ENCODE measurements around the gene EZR.

Gene EZR

DNA sequence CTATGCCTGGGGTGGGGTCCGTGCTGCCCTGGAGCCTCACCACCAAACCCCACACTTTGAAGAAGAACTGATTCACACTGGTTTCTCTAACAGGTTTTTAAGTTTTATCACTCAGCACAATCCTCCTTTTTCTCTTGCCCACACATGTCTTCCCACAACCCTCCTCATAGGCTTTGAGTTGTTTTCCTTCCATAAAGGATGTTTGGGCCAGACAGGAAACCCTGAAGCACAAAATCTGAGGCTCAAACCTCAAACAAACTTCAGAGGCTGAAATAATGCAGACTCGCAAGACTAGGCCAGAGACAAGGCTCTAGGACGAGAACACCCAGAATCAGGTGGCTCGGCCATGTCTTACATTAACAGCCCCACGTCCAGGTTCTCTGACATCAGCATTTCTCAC lies 35.3 kb downstream of the EZR start:
- H3K9me3 ChIP-seq (ENCODE audit: control insufficient read depth, insufficient read depth, low read length): no peaks in the 10 kb centered on the region
- H3K4me3 ChIP-seq (ENCODE audit: low read length): no peak overlapping the region
- no peak overlapping the region for H3K27ac ChIP-seq (ENCODE audit: low read length)
- DNase-seq (ENCODE audit: low read depth, low spot score): no peak
- no peaks in the 10 kb centered on the region for H3K4me1 ChIP-seq (ENCODE audit: control insufficient read depth, insufficient read depth, low read length)
- no peaks in the 10 kb centered on the region for H3K27me3 ChIP-seq (ENCODE audit: control insufficient read depth, insufficient read depth, low read length)
- WGBS (ENCODE audit: insufficient coverage, insufficient read length): no CpG with 5 or more reads among the region's 5 CpGs
- H3K36me3 ChIP-seq (ENCODE audit: control insufficient read depth, insufficient read depth, low read length): peaks cover 45% of the 10 kb centered on the region

- peaks cover 45% of the 10 kb centered on the region for H3K36me3 ChIP-seq (ENCODE audit: control insufficient read depth, insufficient read depth, low read length)
- DNase-seq (ENCODE audit: low read depth, low spot score): no peak
- no peaks in the 10 kb centered on the region for H3K27me3 ChIP-seq (ENCODE audit: control insufficient read depth, insufficient read depth, low read length)
- H3K4me3 ChIP-seq (ENCODE audit: low read length): no peak overlapping the region
- no peaks in the 10 kb centered on the region for H3K4me1 ChIP-seq (ENCODE audit: control insufficient read depth, insufficient read depth, low read length)
- H3K27ac ChIP-seq (ENCODE audit: low read length): no peak overlapping the region
- WGBS (ENCODE audit: insufficient coverage, insufficient read length): no CpG with 5 or more reads among the region's 4 CpGs
- no peaks in the 10 kb centered on the region for H3K9me3 ChIP-seq (ENCODE audit: control insufficient read depth, insufficient read depth, low read length)
These were observed 36.1 kb downstream of the EZR start for GRCh38 chr6:158783167-158783450.

DNA sequence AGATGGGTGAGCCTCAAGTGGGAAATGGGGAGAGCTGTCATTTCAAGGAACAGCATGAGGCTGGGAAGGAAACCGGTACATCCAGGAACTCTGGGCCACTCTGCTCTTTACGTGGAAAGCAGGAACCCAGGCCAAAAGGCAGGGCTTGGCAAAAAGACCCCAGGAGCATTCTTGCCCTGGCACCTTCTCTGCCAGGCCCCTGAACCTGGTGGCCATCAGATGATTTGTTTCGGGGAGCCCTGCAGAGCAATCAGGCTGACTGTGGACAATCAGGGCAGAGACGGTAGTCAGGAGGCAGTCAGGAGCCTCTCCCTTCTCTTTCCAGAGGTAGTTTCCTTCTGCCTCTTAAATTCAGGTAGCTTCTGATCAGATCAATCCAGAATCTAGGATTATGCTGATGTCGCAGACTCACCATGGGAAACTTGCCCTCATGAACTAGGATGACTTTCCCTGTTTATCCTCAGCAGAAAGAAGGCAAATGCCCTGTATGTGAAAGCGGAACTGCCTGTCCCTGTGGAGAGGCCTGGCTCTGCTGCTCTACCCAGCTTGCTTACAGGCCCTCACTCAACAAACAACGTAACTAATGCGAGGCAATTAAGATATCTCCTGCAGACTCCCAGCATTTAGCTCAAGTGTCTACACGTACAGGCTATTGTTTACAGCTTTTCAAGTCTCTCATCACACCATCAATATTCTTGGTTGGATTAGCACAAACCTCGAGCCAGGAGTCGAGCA lies 36.6 kb downstream of the EZR start:
- no peaks in the 10 kb centered on the region for H3K4me1 ChIP-seq (ENCODE audit: control insufficient read depth, insufficient read depth, low read length)
- no peak for DNase-seq (ENCODE audit: low read depth, low spot score)
- H3K4me3 ChIP-seq (ENCODE audit: low read length): no peak overlapping the region
- peaks cover 42% of the 10 kb centered on the region for H3K36me3 ChIP-seq (ENCODE audit: control insufficient read depth, insufficient read depth, low read length)
- H3K9me3 ChIP-seq (ENCODE audit: control insufficient read depth, insufficient read depth, low read length): no peaks in the 10 kb centered on the region
- no peaks in the 10 kb centered on the region for H3K27me3 ChIP-seq (ENCODE audit: control insufficient read depth, insufficient read depth, low read length)
- no peak overlapping the region for H3K27ac ChIP-seq (ENCODE audit: low read length)
- WGBS (ENCODE audit: insufficient coverage, insufficient read length): no CpG with 5 or more reads among the region's 11 CpGs

- DNase-seq (ENCODE audit: low read depth, low spot score): no peak
- H3K4me1 ChIP-seq (ENCODE audit: control insufficient read depth, insufficient read depth, low read length): no peaks in the 10 kb centered on the region
- peaks cover 36% of the 10 kb centered on the region for H3K36me3 ChIP-seq (ENCODE audit: control insufficient read depth, insufficient read depth, low read length)
- no peak overlapping the region for H3K4me3 ChIP-seq (ENCODE audit: low read length)
- no CpG with 5 or more reads among the region's 19 CpGs for WGBS (ENCODE audit: insufficient coverage, insufficient read length)
- H3K9me3 ChIP-seq (ENCODE audit: control insufficient read depth, insufficient read depth, low read length): no peaks in the 10 kb centered on the region
- H3K27ac ChIP-seq (ENCODE audit: low read length): no peak overlapping the region
- H3K27me3 ChIP-seq (ENCODE audit: control insufficient read depth, insufficient read depth, low read length): no peaks in the 10 kb centered on the region
These were observed 37.3 kb downstream of the EZR start for GRCh38 chr6:158781692-158782373.

- no peak overlapping the region for H3K4me3 ChIP-seq (ENCODE audit: low read length)
- no peak for DNase-seq (ENCODE audit: low read depth, low spot score)
These were observed 38.0 kb downstream of the EZR start for GRCh38 chr6:158780988-158781691.

DNA sequence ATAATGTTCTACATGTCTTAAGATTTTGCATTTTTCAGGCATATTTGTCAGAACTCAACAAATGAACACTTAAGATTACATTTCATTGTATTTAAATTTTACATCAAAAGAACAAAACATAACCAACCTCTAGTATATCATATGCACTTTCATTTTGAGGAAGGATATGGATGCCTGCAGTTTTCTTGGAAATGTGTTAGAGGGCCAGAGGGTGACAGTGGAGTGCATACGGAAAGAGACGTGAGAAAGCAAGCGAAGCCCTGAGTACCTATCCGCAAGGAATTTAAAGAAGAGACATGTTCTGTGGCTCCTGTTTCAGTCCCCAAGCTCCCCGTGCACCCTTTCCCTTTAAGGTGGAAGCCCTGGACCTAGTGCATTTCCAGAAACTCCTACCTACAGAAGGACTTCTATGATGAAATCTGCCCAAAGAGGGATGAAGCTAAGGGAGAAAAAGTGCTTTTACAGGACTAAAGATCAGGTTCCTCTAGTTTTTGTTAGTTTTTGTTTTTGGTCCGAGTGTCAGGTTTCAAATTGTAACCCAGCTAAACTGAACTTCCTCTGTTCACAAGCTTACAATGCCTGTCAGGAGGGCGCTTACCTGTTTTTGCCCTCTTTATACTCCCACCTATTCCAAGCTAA lies 38.8 kb downstream of the EZR start:
- H3K27ac ChIP-seq (ENCODE audit: low read length): no peak overlapping the region
- no peaks in the 10 kb centered on the region for H3K27me3 ChIP-seq (ENCODE audit: control insufficient read depth, insufficient read depth, low read length)
- WGBS (ENCODE audit: insufficient coverage, insufficient read length): no CpG with 5 or more reads among the region's 7 CpGs
- H3K9me3 ChIP-seq (ENCODE audit: control insufficient read depth, insufficient read depth, low read length): no peaks in the 10 kb centered on the region
- H3K36me3 ChIP-seq (ENCODE audit: control insufficient read depth, insufficient read depth, low read length): peaks cover 40% of the 10 kb centered on the region
- DNase-seq (ENCODE audit: low read depth, low spot score): no peak
- H3K4me3 ChIP-seq (ENCODE audit: low read length): no peak overlapping the region
- no peaks in the 10 kb centered on the region for H3K4me1 ChIP-seq (ENCODE audit: control insufficient read depth, insufficient read depth, low read length)

More at GRCh38 chr6:158780988-158781691, 38.0 kb downstream of the EZR start:
- H3K36me3 ChIP-seq (ENCODE audit: control insufficient read depth, insufficient read depth, low read length): peaks cover 37% of the 10 kb centered on the region
- no peaks in the 10 kb centered on the region for H3K4me1 ChIP-seq (ENCODE audit: control insufficient read depth, insufficient read depth, low read length)
- H3K27ac ChIP-seq (ENCODE audit: low read length): no peak overlapping the region
- H3K9me3 ChIP-seq (ENCODE audit: control insufficient read depth, insufficient read depth, low read length): no peaks in the 10 kb centered on the region
- H3K27me3 ChIP-seq (ENCODE audit: control insufficient read depth, insufficient read depth, low read length): no peaks in the 10 kb centered on the region
- WGBS (ENCODE audit: insufficient coverage, insufficient read length): no CpG with 5 or more reads among the region's 11 CpGs

GRCh38 chr6:158778005-158778527 lies 41.1 kb downstream of the EZR start:
- no peak overlapping the region for H3K27ac ChIP-seq (ENCODE audit: low read length)
- H3K27me3 ChIP-seq (ENCODE audit: control insufficient read depth, insufficient read depth, low read length): no peaks in the 10 kb centered on the region
- DNase-seq (ENCODE audit: low read depth, low spot score): no peak
- H3K9me3 ChIP-seq (ENCODE audit: control insufficient read depth, insufficient read depth, low read length): no peaks in the 10 kb centered on the region
- no CpG with 5 or more reads among the region's 6 CpGs for WGBS (ENCODE audit: insufficient coverage, insufficient read length)
- H3K36me3 ChIP-seq (ENCODE audit: control insufficient read depth, insufficient read depth, low read length): peaks cover 32% of the 10 kb centered on the region
- no peaks in the 10 kb centered on the region for H3K4me1 ChIP-seq (ENCODE audit: control insufficient read depth, insufficient read depth, low read length)
- H3K4me3 ChIP-seq (ENCODE audit: low read length): no peak overlapping the region

GRCh38 chr6:158777510-158777909 lies 41.7 kb downstream of the EZR start:
- Histone ChIP-seq H3K4me3 (ENCODE audit: low read length) (no peak overlapping the region), H3K9me3 (ENCODE audit: control insufficient read depth, insufficient read depth, low read length) (no peaks in the 10 kb centered on the region), H3K27me3 (ENCODE audit: control insufficient read depth, insufficient read depth, low read length) (no peaks in the 10 kb centered on the region), H3K27ac (ENCODE audit: low read length) (no peak overlapping the region), H3K4me1 (ENCODE audit: control insufficient read depth, insufficient read depth, low read length) (no peaks in the 10 kb centered on the region), H3K36me3 (ENCODE audit: control insufficient read depth, insufficient read depth, low read length) (peaks cover 27% of the 10 kb centered on the region)
- no peak for DNase-seq (ENCODE audit: low read depth, low spot score)
- 100% methylated on average over 1 of the region's 3 CpGs for WGBS (ENCODE audit: insufficient coverage, insufficient read length)

DNA sequence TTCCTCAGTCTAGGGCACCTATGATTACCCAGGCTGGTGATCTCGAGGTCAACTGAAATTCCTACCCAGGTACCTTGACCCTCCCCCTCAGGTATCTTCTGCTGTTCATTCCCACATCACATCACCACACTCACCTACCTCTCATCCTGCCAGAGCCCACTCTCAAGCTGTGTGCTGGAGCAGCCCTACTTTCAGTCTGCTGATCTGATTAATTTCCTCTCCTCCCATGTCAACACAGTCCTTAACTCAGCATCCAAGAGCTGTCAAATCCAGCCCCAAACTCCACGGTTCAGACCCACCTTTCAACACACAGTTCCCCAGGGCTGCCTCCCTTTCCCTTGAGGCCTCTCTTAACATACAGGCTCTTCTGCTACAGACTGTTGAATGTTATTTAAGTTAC lies 42.4 kb downstream of the EZR start:
- no peak overlapping the region for H3K27ac ChIP-seq (ENCODE audit: low read length)
- no peaks in the 10 kb centered on the region for H3K27me3 ChIP-seq (ENCODE audit: control insufficient read depth, insufficient read depth, low read length)
- H3K9me3 ChIP-seq (ENCODE audit: control insufficient read depth, insufficient read depth, low read length): no peaks in the 10 kb centered on the region
- H3K4me1 ChIP-seq (ENCODE audit: control insufficient read depth, insufficient read depth, low read length): no peaks in the 10 kb centered on the region
- no peak overlapping the region for H3K4me3 ChIP-seq (ENCODE audit: low read length)
- WGBS (ENCODE audit: insufficient coverage, insufficient read length): no CpG with 5 or more reads among the region's 2 CpGs
- H3K36me3 ChIP-seq (ENCODE audit: control insufficient read depth, insufficient read depth, low read length): peaks cover 28% of the 10 kb centered on the region
- no peak for DNase-seq (ENCODE audit: low read depth, low spot score)

GRCh38 chr6:158775832-158776231 lies 43.3 kb downstream of the EZR start:
- Histone ChIP-seq H3K4me1 (ENCODE audit: control insufficient read depth, insufficient read depth, low read length) (no peaks in the 10 kb centered on the region), H3K9me3 (ENCODE audit: control insufficient read depth, insufficient read depth, low read length) (no peaks in the 10 kb centered on the region), H3K4me3 (ENCODE audit: low read length) (no peak overlapping the region), H3K27me3 (ENCODE audit: control insufficient read depth, insufficient read depth, low read length) (no peaks in the 10 kb centered on the region), H3K27ac (ENCODE audit: low read length) (no peak overlapping the region), H3K36me3 (ENCODE audit: control insufficient read depth, insufficient read depth, low read length) (peaks cover 32% of the 10 kb centered on the region)
- no peak for DNase-seq (ENCODE audit: low read depth, low spot score)
- WGBS (ENCODE audit: insufficient coverage, insufficient read length): no CpG with 5 or more reads among the region's 5 CpGs
